HepG2 (cell line): Measurements from ENCODE around the gene MYO3B. TPM values are rescaled to one million over a fixed set of nuclear protein-coding genes. Genes with fewer than 3 reads are reported as not detected.
A peak's percentile ranks its signal among the peaks of the same experiment; 100 is the strongest.

Experiments used
- CAMTA2 ChIP-seq: sonication (generic); formaldehyde crosslinking; IDR thresholded peaks from 2 replicates; pipeline ENCODE4 v1.4.0; 2020; ENCODE audit warnings: mild to moderate bottlenecking, missing genetic modification reagents, borderline replicate concordance
- EED ChIP-seq: sonication (generic); formaldehyde crosslinking; IDR thresholded peaks from 2 replicates; pipeline ENCODE4 v1.5.0; 2020; ENCODE audit warnings: mild to moderate bottlenecking, missing genetic modification reagents
- GLI4 ChIP-seq: sonication (generic); formaldehyde crosslinking; IDR thresholded peaks from 2 replicates; pipeline ENCODE4 v1.5.1; 2020; ENCODE audit warnings: missing genetic modification reagents, mild to moderate bottlenecking, moderate library complexity, borderline replicate concordance
- KAT2B ChIP-seq: fragments of 150-350 bp; IDR thresholded peaks from 2 replicates; pipeline ENCODE4 v1.6.1; 2014; ENCODE audit warnings: low read depth, low read length, borderline replicate concordance
- MAFF ChIP-seq: IDR thresholded peaks from 2 replicates; pipeline ENCODE4 v1.6.1; 2011; ENCODE audit warnings: low read depth, low read length, improper control_type of control experiment
- MBNL3 ChIP-seq: fragments of 250-450 bp; sonication (Bioruptor Pico); conservative IDR thresholded peaks from 2 replicates; pipeline ENCODE4 v1.8.0; 2022; ENCODE audit warnings: mild to moderate bottlenecking, inconsistent platforms
- MEIS2 ChIP-seq: sonication (generic); formaldehyde crosslinking; IDR thresholded peaks from 2 replicates; pipeline ENCODE4 v1.9.0; 2021; ENCODE audit warnings: mild to moderate bottlenecking, missing genetic modification reagents
- PITX1 ChIP-seq: sonication (generic); formaldehyde crosslinking; IDR thresholded peaks from 2 replicates; pipeline ENCODE4 v1.5.1; 2020; ENCODE audit warnings: mild to moderate bottlenecking, missing genetic modification reagents
- SSRP1 ChIP-seq: IDR thresholded peaks from 2 replicates; pipeline ENCODE4 v1.6.1; 2016; ENCODE audit warnings: control low read depth
- ZBTB25 ChIP-seq: IDR thresholded peaks from 2 replicates; pipeline ENCODE4 v1.6.1; 2018; ENCODE audit warnings: missing genetic modification reagents
- ZFP37 ChIP-seq: sonication (generic); formaldehyde crosslinking; IDR thresholded peaks from 2 replicates; pipeline ENCODE4 v1.4.0; 2020; ENCODE audit warnings: missing genetic modification reagents, borderline replicate concordance
- ZMYM3 ChIP-seq: sonication (generic); formaldehyde crosslinking; IDR thresholded peaks from 2 replicates; pipeline ENCODE4 v1.5.1; 2020; ENCODE audit warnings: mild to moderate bottlenecking, missing genetic modification reagents
- ZNF230 ChIP-seq: sonication (generic); formaldehyde crosslinking; IDR thresholded peaks from 2 replicates; pipeline ENCODE4 v1.4.0; 2020; ENCODE audit warnings: mild to moderate bottlenecking, missing genetic modification reagents
- ZNF30 ChIP-seq: sonication (generic); formaldehyde crosslinking; IDR thresholded peaks from 2 replicates; pipeline ENCODE4 v1.5.0; 2020; ENCODE audit warnings: mild to moderate bottlenecking, missing genetic modification reagents
- ZNF317 ChIP-seq: sonication (generic); formaldehyde crosslinking; IDR thresholded peaks from 2 replicates; pipeline ENCODE4 v1.5.0; 2020; ENCODE audit warnings: mild to moderate bottlenecking, missing genetic modification reagents
- ZNF318 ChIP-seq: sonication (generic); formaldehyde crosslinking; IDR thresholded peaks from 2 replicates; pipeline ENCODE4 v1.4.0; 2020; ENCODE audit warnings: mild to moderate bottlenecking, missing genetic modification reagents
- ZNF335 ChIP-seq: sonication (generic); formaldehyde crosslinking; IDR thresholded peaks from 2 replicates; pipeline ENCODE4 v1.4.0; 2020; ENCODE audit warnings: missing genetic modification reagents
- ZNF549 ChIP-seq: sonication (generic); formaldehyde crosslinking; IDR thresholded peaks from 2 replicates; pipeline ENCODE4 v1.5.0; 2020; ENCODE audit warnings: missing genetic modification reagents
- ZNF556 ChIP-seq: sonication (generic); formaldehyde crosslinking; IDR thresholded peaks from 2 replicates; pipeline ENCODE4 v1.4.0; 2020; ENCODE audit warnings: mild to moderate bottlenecking, missing genetic modification reagents, borderline replicate concordance
- ZNF569 ChIP-seq: sonication (generic); formaldehyde crosslinking; IDR thresholded peaks from 2 replicates; pipeline ENCODE4 v1.5.0; 2020; ENCODE audit warnings: mild to moderate bottlenecking, missing genetic modification reagents, moderate library complexity, borderline replicate concordance
- ZNF75D ChIP-seq: sonication (generic); formaldehyde crosslinking; IDR thresholded peaks from 2 replicates; pipeline ENCODE4 v1.8.1; 2023; ENCODE audit warnings: missing genetic modification reagents, mild to moderate bottlenecking, borderline replicate concordance
- ZNF792 ChIP-seq: IDR thresholded peaks from 2 replicates; pipeline ENCODE4 v1.6.1; 2016
- polyA plus RNA-seq, 8 experiments: library from polyadenylated mRNA; depleted of rRNA in 3 of 8; stranded (reverse) in 7 of 8; unstranded in 1 of 8; fragments of >200 nt; fragmentation: Illumina TruSeq in 4 of 8; extraction: Trizol in 4 of 8; gene quantifications; 2 replicates each; pipeline versions ENCODE4 v1.2.1 to v1.2.3, GENCODE V29; 2011 to 2016; ENCODE audit warnings: low read depth in 4 of 8, missing spikeins in 1 of 8, mixed read lengths in 1 of 8; ENCODE audit not compliant: insufficient read depth in 1 of 8
- total RNA-seq, 5 experiments: library from RNA; depleted of rRNA; stranded (reverse); fragments of >200 nt; fragmentation: Illumina TruSeq; extraction: Trizol; gene quantifications; 2 replicates each; pipeline ENCODE4 v1.2.3, GENCODE V29; 2016; ENCODE audit warnings: low read depth in 1 of 5

The MYO3B gene
- total and polyA plus RNA-seq, 2 of the 13 experiments (the other 11 are each of a cell fraction or from before 2014, with no cell fraction given), result 0.01 TPM; not detected in 1

GRCh38 chr2:170485254-170486026, 307.5 kb downstream of the MYO3B start (continued):
- TF ChIP-seq ZBTB25, result no peak
- TF ChIP-seq ZFP37, result no peak
- no peak for TF ChIP-seq ZNF318 (CRISPR knock-in tag)
- TF ChIP-seq PITX1, result peak; percentile 64
- TF ChIP-seq ZNF549 (CRISPR knock-in tag), result no peak
- no peak for TF ChIP-seq ZNF792 (CRISPR knock-in tag)
- TF ChIP-seq ZNF230 (CRISPR knock-in tag), result no peak
- peak; percentile 37; the same call in 1 of the 2 replicates for TF ChIP-seq ZNF556 (CRISPR knock-in tag)
- no peak for TF ChIP-seq MEIS2 (CRISPR knock-in tag)
- TF ChIP-seq ZNF30 (CRISPR knock-in tag), result no peak
- no peak for TF ChIP-seq GLI4 (CRISPR knock-in tag)
- TF ChIP-seq MAFF, result no peak
- TF ChIP-seq ZNF335 (CRISPR knock-in tag), result no peak
- no peak for TF ChIP-seq EED (CRISPR knock-in tag)
- no peak for TF ChIP-seq CAMTA2 (CRISPR knock-in tag)
- no peak for TF ChIP-seq ZNF75D (CRISPR knock-in tag)
- peak; percentile 67; the same call in 1 of the 2 replicates for TF ChIP-seq ZMYM3 (CRISPR knock-in tag)
- no peak for TF ChIP-seq KAT2B
- TF ChIP-seq MBNL3 (CRISPR knock-in tag), result 0 out of 2 replicates have a peak, but pooled peaks have one; percentile 16
- no peak for TF ChIP-seq SSRP1 (CRISPR knock-in tag)
- TF ChIP-seq ZNF317 (CRISPR knock-in tag), result no peak
- TF ChIP-seq ZNF569 (CRISPR knock-in tag), result no peak
